GM18502 (cell line): ENCODE data around the gene TH.

Experiments
- ATAC-seq: cut with Tn5 transposase; IDR thresholded peaks from one replicate; pipeline ENCODE4 v1.9.1; 2021; ENCODE audit warnings: mild to moderate bottlenecking; ENCODE audit not compliant: unreplicated experiment, poor library complexity

Gene TH

GRCh38 chr11:2209370-2209801 is 37.8 kb upstream of the TH start:
- ATAC-seq = no peak

- ATAC-seq = no peak
Observed at GRCh38 chr11:2208691-2209369, 37.2 kb upstream of the TH start.

GRCh38 chr11:2207773-2208621 is 36.4 kb upstream of the TH start:
- no peak for ATAC-seq

- ATAC-seq = no peak
Observed at GRCh38 chr11:2207212-2207611, 35.6 kb upstream of the TH start.

- ATAC-seq = no peak
Observed at GRCh38 chr11:2205981-2206690, 34.5 kb upstream of the TH start.

- no peak for ATAC-seq
Observed at GRCh38 chr11:2205214-2205720, 33.7 kb upstream of the TH start.

- ATAC-seq = no peak
Observed at GRCh38 chr11:2204361-2205213, 33.0 kb upstream of the TH start.

GRCh38 chr11:2203440-2204259 is 32.0 kb upstream of the TH start:
- ATAC-seq = no peak

- ATAC-seq = no peak
Observed at GRCh38 chr11:2202900-2203439, 31.4 kb upstream of the TH start.

GRCh38 chr11:2202071-2202899 is 30.7 kb upstream of the TH start:
- ATAC-seq = no peak

GRCh38 chr11:2201542-2201941 is 29.9 kb upstream of the TH start:
- ATAC-seq = no peak

GRCh38 chr11:2200957-2201519 is 29.4 kb upstream of the TH start:
- ATAC-seq = no peak

- ATAC-seq = no peak
Observed at GRCh38 chr11:2200536-2200935, 28.9 kb upstream of the TH start.

GRCh38 chr11:2199466-2200341 is 28.1 kb upstream of the TH start:
- ATAC-seq = no peak

GRCh38 chr11:2198621-2199365 is 27.2 kb upstream of the TH start:
- no peak for ATAC-seq
